HCT116 (cell line): ENCODE measurements around the gene FOXRED1. TPM values are rescaled to one million over a fixed set of nuclear protein-coding genes. Genes with fewer than 3 reads are reported as not detected.

Source experiments
- ATAC-seq: fragments of 200-7000 bp; cut with Tn5 transposase; 2 replicates; pipeline ENCODE4 v1.9.1; 2020; ENCODE audit warnings: mild to moderate bottlenecking, moderate library complexity
- BruUV-seq: library from RNA; stranded (reverse); fragments of 400-500 nt; replicated peaks from 2 replicates; lab custom pipeline; 2021; lab: Mats Ljungman, UMichigan
- CTCF ChIA-PET: fragments of 300-600 bp; sonication (Branson Sonifier 250); formaldehyde crosslinking; loops from one replicate; lab custom pipeline; 2021; ENCODE audit warnings: antibody characterized with exemption; lab: Charles Lee
- POLR2A ChIA-PET: fragments of 300-600, 350-600 bp; sonication (Branson Sonifier 250); formaldehyde crosslinking; loops from one replicate; lab custom pipeline; 2021; ENCODE audit warnings: antibody characterized with exemption; lab: Charles Lee
- RAD21 ChIA-PET, 2 experiments: fragments of 300-600 bp; sonication (Branson Sonifier 250); formaldehyde crosslinking; loops; one replicate each; lab custom pipeline; 2023; ENCODE audit warnings: low total read pairs in 2 of 2; ENCODE audit not compliant: uncharacterized antibody in 2 of 2, unreplicated experiment in 2 of 2, low non-redundant PET in 1 of 2; lab: Charles Lee
- DNase-seq: peaks from one replicate; pipeline ENCODE4 v3.0.0-alpha.2; 2010; ENCODE audit warnings: low read depth, low spot score
- H2AFZ ChIP-seq: fragments of 200-600 bp; shearing (Covaris generic), sonication (generic); 2 replicates; pipeline ENCODE4 v1.6.1; 2017; ENCODE audit warnings: low read depth, mixed run types, mixed read lengths, antibody characterized with exemption, low read length; ENCODE audit not compliant: poor library complexity, severe bottlenecking
- H3K27ac ChIP-seq: 2 replicates; pipeline ENCODE4 v1.5.1; 2012; ENCODE audit warnings: low read depth, low read length
- H3K27me3 ChIP-seq: fragments of 200-600 bp; sonication (generic); 2 replicates; pipeline ENCODE4 v1.6.1; 2016; ENCODE audit warnings: mixed run types, low read length, mixed read lengths; ENCODE audit not compliant: insufficient read depth
- H3K36me3 ChIP-seq, 2 experiments: fragments of 200-500 bp in 1 of 2; fragments of 200-600 bp in 1 of 2; sonication (Bioruptor generic) in 1 of 2; sonication (generic) in 1 of 2; 2 replicates each; pipeline versions ENCODE4 v1.5.1 to v1.6.1; 2014 to 2016; ENCODE audit warnings: low read length in 2 of 2, inconsistent platforms in 1 of 2, mixed read lengths in 1 of 2, mixed run types in 1 of 2; ENCODE audit not compliant: insufficient read depth in 2 of 2, control insufficient read depth in 1 of 2
- H3K4me1 ChIP-seq, 2 experiments: fragments of 200-600 bp in 1 of 2; sonication (generic) in 1 of 2; 2 replicates each; pipeline versions ENCODE4 v1.5.1 to v1.6.1; 2012 to 2017; ENCODE audit warnings: low read length in 2 of 2, inconsistent platforms in 1 of 2, mild to moderate bottlenecking in 1 of 2, mixed read lengths in 1 of 2, mixed run types in 1 of 2, moderate library complexity in 1 of 2; ENCODE audit not compliant: insufficient read depth in 2 of 2, control insufficient read depth in 1 of 2
- H3K4me2 ChIP-seq: fragments of 200-600 bp; sonication (generic); 2 replicates; pipeline ENCODE4 v1.6.1; 2017; ENCODE audit warnings: mixed run types, low read length, mixed read lengths
- H3K4me3 ChIP-seq, 2 experiments: fragments of 200-600 bp in 1 of 2; sonication (generic) in 1 of 2; replicated peaks in 1 of 2; 2 replicates each; pipeline ENCODE4 v1.5.1; 2011 to 2016; ENCODE audit warnings: low read length in 2 of 2, control low read depth in 1 of 2, low read depth in 1 of 2, mild to moderate bottlenecking in 1 of 2, mixed read lengths in 1 of 2, mixed run types in 1 of 2
- H3K79me2 ChIP-seq: fragments of 200-600 bp; sonication (generic); 2 replicates; pipeline ENCODE4 v1.6.1; 2017; ENCODE audit warnings: mild to moderate bottlenecking, mixed run types, low read length, moderate library complexity, mixed read lengths; ENCODE audit not compliant: insufficient read depth
- H3K9ac ChIP-seq: fragments of 200-600 bp; sonication (generic); 2 replicates; pipeline ENCODE4 v1.6.1; 2016; ENCODE audit warnings: low read length, mixed read lengths
- H3K9me2 ChIP-seq: fragments of 200-600 bp; sonication (generic), shearing (Covaris generic); 2 replicates; pipeline ENCODE4 v1.6.1; 2017; ENCODE audit warnings: mixed run types, mild to moderate bottlenecking, moderate library complexity; ENCODE audit not compliant: insufficient read depth
- H3K9me3 ChIP-seq, 2 experiments: fragments of 200-500 bp in 1 of 2; fragments of 200-600 bp in 1 of 2; sonication (Bioruptor generic) in 1 of 2; sonication (generic) in 1 of 2; 2 replicates each; pipeline ENCODE4 v1.6.1; 2014 to 2017; ENCODE audit warnings: low read length in 2 of 2, mixed read lengths in 2 of 2, inconsistent platforms in 1 of 2, low read depth in 1 of 2, mild to moderate bottlenecking in 1 of 2, mixed run types in 1 of 2, moderate library complexity in 1 of 2; ENCODE audit not compliant: control insufficient read depth in 1 of 2, insufficient read depth in 1 of 2
- H4K20me1 ChIP-seq: fragments of 200-600 bp; sonication (generic), shearing (Covaris generic); 2 replicates; pipeline ENCODE4 v1.6.1; 2017; ENCODE audit warnings: mixed run types, mild to moderate bottlenecking, moderate library complexity; ENCODE audit not compliant: insufficient read depth
- CEBPB ChIP-seq: IDR thresholded peaks from 2 replicates; pipeline ENCODE4 v1.6.1; 2012; ENCODE audit warnings: low read depth
- EGR1 ChIP-seq: IDR thresholded peaks from 2 replicates; pipeline ENCODE4 v1.6.1; 2012; ENCODE audit warnings: low read depth
- EZH2 ChIP-seq: fragments of 200-600 bp; sonication (generic); IDR thresholded peaks from 2 replicates; pipeline ENCODE4 v1.6.1; 2017; ENCODE audit warnings: antibody characterized with exemption, mixed run types
- POLR2AphosphoS5 ChIP-seq: IDR thresholded peaks from 2 replicates; pipeline ENCODE4 v1.6.1; 2011; ENCODE audit warnings: mild to moderate bottlenecking, low read depth, low read length, moderate library complexity
- REST ChIP-seq: IDR thresholded peaks from 2 replicates; pipeline ENCODE4 v1.6.1; 2012; ENCODE audit warnings: low read depth
- TCF7L2 ChIP-seq: IDR thresholded peaks from 2 replicates; pipeline ENCODE4 v1.7.0; 2011; ENCODE audit warnings: borderline replicate concordance, inconsistent platforms; ENCODE audit not compliant: insufficient read depth, insufficient read length; ENCODE audit errors: extremely low read depth
- ZFX ChIP-seq: fragments of 450-650 bp; IDR thresholded peaks from 2 replicates; pipeline ENCODE4 v1.6.1; 2017
- ZNF274 ChIP-seq: fragments of 200-500 bp; sonication (Bioruptor generic); IDR thresholded peaks from 2 replicates; pipeline ENCODE4 v1.6.1; 2014; ENCODE audit warnings: mild to moderate bottlenecking, low read depth, low read length, inconsistent platforms
- intact Hi-C: fragments of 100-400 bp; cut with micrococcal nuclease; formaldehyde crosslinking; loops from 2 replicates; pipeline ENCODE4 v1.10.0; 2022
- total RNA-seq: library from RNA; stranded (reverse); gene quantifications from one replicate; pipeline ENCODE4 v1.2.1, GENCODE V29; 2021; ENCODE audit not compliant: unreplicated experiment

The FOXRED1 gene
- total RNA-seq, 1 experiment from 2014 or later, result 41.3 TPM

GRCh38 chr11:126253265-126253664 lies 15.7 kb upstream of the FOXRED1 start:
- Histone ChIP-seq H3K36me3 (peaks cover 4 to 5% of the 10 kb centered on the region in 2 experiments; a peak in 2 of 4 replicates), H3K9me2 (no peaks in the 10 kb centered on the region), H3K9me3 (no peaks in the 10 kb centered on the region), H2AFZ (no peak overlapping the region), H3K27ac (no peak overlapping the region), H3K4me1 (no peaks in the 10 kb centered on the region), H3K9ac (no peak overlapping the region), H3K27me3 (no peaks in the 10 kb centered on the region), H3K79me2 (no peaks in the 10 kb centered on the region), H3K4me2 (no peak overlapping the region), H4K20me1 (no peaks in the 10 kb centered on the region), H3K4me3 (no peak overlapping the region)
- ChIA-PET RAD21 (no interaction called here), POLR2A (no interaction called here), CTCF (no interaction called here)
- no peak for ATAC-seq
- intact Hi-C loops, result no loop called here
- TF ChIP-seq TCF7L2 (no peak), REST (no peak), ZNF274 (no peak), ZFX (no peak), EGR1 (no peak), CEBPB (no peak), POLR2AphosphoS5 (no peak), EZH2 (no peak)
- no TSS peak for BruUV-seq
- DNase-seq, result no peak
